Activated CD4-positive, alpha-beta T cell treated with anti-CD3 and anti-CD28 coated beads, Interleukin-2, amount 50 U/mL, for 16 hours (primary cell): ENCODE data around the gene CYTH3.
"Not testable (repeated sequence)": the region's sequence is repeated elsewhere in the genome, so short reads cannot be mapped to it uniquely, and the experiment has no call there.

Experiments used
- DNase-seq: peaks from one replicate; pipeline ENCODE4 v3.0.0-alpha.2; 2020

Gene CYTH3, protein sequence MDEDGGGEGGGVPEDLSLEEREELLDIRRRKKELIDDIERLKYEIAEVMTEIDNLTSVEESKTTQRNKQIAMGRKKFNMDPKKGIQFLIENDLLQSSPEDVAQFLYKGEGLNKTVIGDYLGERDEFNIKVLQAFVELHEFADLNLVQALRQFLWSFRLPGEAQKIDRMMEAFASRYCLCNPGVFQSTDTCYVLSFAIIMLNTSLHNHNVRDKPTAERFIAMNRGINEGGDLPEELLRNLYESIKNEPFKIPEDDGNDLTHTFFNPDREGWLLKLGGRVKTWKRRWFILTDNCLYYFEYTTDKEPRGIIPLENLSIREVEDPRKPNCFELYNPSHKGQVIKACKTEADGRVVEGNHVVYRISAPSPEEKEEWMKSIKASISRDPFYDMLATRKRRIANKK

DNA sequence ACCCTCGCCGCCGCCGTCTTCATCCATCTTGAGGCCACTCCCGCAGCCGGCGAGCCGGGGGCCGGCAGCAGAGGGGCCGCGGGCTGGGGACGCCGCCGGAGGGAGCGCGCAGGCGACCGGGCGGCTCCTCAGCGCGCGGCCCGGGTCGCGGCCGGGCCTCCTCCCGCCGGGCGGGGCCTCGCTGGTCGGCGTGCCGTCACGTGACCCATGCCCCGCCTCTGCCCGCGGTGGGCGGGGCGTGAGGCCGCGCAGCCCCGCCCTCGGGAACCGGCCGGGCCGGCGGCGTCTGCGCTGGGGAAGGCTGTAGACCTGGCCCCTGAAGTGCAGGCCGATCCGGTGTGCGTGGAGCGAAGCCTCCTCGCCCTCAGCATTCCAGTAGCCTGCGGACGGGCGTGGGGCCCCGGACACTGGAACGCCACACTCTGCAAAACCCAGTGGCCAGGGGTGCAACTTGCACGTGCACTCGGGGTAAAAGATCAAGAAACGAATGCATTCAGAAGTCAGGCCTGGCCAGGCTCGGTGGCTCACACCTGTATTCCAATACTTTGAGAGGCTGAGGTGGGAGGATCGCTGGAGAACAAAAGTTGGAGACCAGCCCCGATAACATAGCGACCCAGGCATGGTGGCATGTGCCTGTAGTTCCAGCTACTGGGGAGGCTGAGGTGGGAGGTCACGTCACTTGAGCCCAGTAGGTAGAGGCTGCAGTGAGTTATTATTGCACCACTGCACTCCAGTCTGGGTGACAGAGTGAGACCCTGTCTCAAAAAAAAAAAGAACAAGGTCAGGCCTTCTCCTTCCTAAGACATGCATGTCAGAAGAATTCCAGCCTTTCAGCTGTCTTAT, at the start of gene CYTH3:
Gene CYTH3 (minus strand): TSS at position 144 of the 843 bp plus-strand sequence. CDS start 117 bp downstream, at position 27.
- peak; percentile 81 for DNase-seq

DNA sequence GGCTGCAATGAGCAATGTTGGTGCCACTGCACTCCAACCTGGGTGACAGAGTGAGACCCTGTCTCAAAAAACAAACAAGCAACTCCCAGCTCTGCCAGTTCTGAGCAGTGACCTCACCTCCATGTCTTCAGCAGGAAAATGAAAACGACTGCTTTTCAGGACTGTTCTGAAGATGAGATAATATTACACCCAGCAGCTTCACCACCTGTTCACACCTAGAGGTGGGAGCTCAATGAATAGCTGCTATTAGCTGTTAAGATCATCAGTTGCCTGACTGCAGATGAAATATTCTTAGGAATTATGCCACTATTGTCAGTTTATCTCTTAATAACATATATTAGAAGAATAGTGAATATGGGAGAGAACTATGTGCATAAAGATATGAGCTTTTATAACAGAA, 48.4 kb upstream of the CYTH3 start:
- no peak for DNase-seq

- no peak for DNase-seq
Measured at GRCh38 chr7:6317797-6318438, 45.5 kb upstream of the CYTH3 start.

GRCh38 chr7:6316226-6316625, 43.8 kb upstream of the CYTH3 start:
- DNase-seq: no peak

GRCh38 chr7:6315746-6316145, 43.3 kb upstream of the CYTH3 start:
- DNase-seq: no peak

DNA sequence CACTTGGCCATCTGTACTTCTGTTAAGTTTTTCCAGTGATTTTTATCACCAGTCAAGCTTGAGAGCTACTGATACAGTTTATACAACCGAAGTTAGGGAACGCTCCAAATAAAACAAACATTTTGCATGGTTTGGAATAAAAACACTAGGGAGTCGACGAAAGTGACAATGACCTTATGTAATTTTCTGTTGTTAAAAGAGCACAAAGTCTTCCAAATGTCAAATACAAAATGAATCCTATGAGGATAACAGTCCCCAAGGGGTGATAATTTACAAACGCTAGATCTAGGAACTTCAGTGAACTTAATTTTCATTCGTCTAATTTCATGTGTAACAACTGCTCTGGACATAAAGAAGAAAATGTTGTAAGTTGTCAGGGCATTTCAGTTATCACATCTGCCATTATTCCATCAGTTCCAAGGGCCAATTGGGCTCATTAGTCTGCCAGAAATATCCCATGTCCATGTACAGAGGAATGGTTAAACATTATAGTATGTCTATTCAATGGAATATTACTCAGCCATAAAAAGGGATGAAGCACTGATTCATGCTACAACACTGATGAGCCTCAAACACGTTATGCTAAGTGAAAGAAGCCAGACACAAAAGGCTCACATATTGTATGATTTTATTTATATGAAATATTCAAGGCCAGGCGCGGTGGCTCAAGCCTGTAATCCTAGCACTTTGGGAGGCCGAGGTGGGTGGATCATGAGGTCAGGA, 38.0 kb upstream of the CYTH3 start:
- DNase-seq: no peak

DNA sequence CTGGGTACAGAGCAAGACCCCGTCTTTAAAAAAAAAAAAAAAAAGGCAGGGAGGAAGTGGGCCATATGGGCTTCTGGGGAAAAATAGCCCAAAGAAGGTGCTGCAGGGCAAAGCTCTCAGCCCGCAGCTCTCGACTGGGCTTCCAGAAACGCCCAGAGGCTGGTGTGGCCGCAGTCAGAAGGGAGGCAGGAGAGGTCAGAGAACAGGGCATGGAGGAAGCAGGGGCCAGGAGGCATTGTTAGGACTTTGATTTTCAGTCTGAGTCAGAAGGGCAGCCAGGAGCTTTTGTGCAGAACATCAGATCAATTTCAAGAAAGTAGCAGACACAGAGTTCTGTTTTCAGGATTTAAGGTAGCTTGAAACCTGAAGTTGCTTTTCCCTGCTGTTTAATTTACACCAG, 35.3 kb upstream of the CYTH3 start:
- no peak for DNase-seq

GRCh38 chr7:6306471-6306870, 34.0 kb upstream of the CYTH3 start:
- no peak for DNase-seq

DNA sequence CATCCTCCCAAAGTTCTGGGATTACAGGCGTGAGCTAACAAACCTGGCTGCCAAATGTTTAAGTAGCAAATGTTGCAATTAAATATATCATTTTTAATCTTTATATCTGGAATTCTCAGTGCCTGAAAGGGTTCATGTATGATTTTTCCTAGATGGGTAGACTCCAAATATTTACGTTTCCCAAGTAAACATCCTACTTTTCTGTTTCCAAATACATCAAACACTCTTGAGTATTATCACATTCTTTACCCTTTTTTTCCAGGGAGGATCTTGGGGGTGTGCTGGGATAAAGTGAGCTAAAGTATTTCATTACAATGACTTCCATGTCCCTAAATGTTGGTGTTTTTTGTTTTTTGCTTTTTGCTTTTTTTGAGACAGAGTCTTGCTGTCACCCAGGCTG, 32.9 kb upstream of the CYTH3 start:
- no peak for DNase-seq

GRCh38 chr7:6301446-6301845, 29.0 kb upstream of the CYTH3 start:
- not testable (repeated sequence) for DNase-seq

- no peak for DNase-seq
Measured at GRCh38 chr7:6299774-6300173, 27.4 kb upstream of the CYTH3 start.

- no peak for DNase-seq
Measured at GRCh38 chr7:6294839-6295238, 22.4 kb upstream of the CYTH3 start.

GRCh38 chr7:6293202-6293601, 20.8 kb upstream of the CYTH3 start:
- no peak for DNase-seq

GRCh38 chr7:6291941-6292340, 19.5 kb upstream of the CYTH3 start:
- not testable (repeated sequence) for DNase-seq

GRCh38 chr7:6291531-6291930, 19.1 kb upstream of the CYTH3 start:
- DNase-seq: no peak

GRCh38 chr7:6290319-6290741, 17.9 kb upstream of the CYTH3 start:
- DNase-seq: no peak

DNA sequence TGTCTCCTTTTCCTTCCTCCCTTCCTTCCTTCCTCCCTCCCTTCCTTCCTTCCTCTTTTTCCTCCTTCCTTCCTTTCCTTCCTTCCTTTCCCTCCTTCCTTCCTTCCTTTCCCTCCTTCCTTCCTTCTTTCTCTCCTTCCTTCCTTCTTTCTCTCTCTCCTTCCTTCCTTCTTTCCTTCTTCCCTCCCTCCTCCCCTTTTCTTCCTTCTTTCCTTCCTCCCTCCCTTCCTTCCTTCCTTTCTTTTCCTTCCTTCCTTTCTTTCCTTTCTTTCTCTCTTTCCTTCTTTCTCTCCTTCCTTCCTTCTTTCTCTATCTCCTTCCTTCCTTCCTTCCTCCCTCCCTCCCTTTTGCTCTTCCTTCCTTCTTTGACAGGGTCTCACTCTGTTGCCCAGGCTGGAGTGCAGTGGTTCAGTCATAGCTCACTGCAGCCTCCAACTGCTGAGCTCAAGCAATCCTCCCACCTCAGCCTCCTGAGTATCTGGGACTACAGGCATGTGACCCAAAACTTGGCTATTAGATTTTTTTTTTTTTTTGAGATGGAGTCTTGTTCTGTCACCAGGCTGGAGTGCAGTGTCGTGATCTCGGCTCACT, 15.9 kb upstream of the CYTH3 start:
- no peak for DNase-seq

DNA sequence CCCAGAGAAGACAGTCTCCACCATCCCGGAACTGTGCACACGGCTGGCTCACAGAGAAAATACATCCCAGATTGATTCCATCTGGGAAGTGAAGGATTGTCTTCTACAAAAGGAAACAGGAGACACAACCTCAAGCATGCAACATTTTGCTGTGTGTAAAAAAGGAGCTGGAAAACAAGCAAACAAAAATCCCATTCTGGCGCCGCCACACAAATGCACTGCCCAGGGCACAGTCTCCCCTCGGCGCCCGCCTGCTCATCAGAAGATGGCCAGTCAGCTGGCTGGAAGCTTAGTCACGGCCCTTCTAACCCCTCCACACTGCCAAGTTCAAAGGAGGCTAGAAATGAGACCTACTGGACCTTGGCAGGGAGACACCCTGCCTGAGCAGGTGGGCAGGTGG, 14.1 kb upstream of the CYTH3 start:
- DNase-seq: no peak

DNA sequence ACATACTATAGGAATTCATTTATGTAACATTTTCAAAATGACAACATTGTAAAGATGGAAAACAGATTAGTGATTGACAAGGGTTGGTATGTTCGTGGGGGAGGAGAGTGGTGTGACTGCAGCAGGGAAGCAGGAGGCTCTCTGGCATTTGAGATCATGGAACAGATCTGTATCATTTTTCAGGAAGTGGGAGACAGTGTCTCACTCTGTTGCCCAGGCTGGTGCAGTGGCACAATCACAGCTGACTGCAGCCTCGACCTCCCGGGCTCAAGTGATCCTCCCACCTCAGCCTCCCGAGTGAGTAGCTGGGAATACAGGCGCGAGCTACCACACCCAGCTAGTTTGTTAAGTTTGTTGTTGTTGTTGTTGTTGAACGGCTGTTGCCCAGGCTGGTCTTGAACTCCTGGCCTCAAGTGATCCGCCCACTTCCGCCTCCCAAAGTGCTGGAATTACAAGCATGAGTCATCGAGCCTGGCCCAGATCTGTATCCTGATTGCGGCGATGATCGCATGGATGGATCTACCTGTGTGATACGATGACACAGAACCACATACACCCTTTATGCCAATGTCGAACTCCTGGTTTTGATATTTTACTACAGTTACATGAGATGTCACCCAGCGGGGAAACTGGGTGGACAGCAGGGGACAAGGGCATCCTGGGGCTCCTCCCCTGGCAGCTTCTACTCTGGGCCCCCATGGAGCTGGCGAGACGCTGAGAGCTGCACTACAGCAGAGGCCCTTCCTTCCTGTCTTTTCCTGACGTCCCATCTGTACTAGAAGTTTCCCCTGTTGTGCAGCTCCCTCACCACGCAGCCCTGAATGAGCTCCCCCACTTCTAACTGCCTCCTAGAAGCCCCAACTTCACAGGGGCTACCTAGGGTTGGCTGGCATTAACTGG, 12.3 kb upstream of the CYTH3 start:
- no peak for DNase-seq

GRCh38 chr7:6284055-6284400, 11.6 kb upstream of the CYTH3 start:
- no peak for DNase-seq

DNA sequence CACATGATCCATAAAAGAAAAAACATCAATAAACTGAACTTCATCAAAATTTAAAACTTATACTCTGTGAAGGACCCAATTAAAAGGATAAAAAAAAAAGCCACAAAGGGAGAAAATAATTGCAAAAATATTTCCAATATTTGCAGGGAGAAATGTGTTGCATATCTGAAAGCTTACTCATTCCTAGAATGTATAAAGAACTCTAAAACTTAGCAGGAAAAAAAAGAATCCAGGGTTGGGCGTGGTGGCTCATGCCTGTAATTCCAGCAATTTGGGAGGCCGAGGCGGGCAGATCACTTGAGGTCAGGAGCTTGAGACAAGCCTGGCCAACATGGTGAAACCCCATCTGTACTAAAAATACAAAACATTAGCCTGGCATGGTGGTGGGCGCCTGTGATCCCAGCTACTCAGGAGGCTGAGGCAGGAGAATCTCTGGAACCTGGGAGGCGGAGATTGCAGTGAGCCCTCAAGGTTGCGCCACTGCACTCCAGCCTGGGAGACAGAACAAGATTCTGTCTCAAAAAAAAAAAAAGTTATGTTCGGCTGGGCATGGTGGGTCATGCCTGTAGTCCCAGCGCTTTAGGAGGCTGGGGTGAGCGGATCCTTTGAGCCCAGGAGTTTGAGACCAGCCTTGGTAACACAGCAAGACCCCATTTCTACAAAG, 11.1 kb upstream of the CYTH3 start:
- DNase-seq: not testable (repeated sequence)
